Neural cell (in vitro differentiated cells): ENCODE data around the gene ENOX1. TPM values are rescaled to one million over a fixed set of nuclear protein-coding genes. Genes with fewer than 3 reads are reported as not detected.

Experiments
- H2AFZ ChIP-seq: fragments of 200-600, 300-800 bp; sonication (generic), shearing (Covaris generic); 2 replicates; pipeline ENCODE4 v1.6.0; 2014; ENCODE audit warnings: low read depth, mild to moderate bottlenecking, antibody characterized with exemption, low read length, moderate library complexity
- H3F3A ChIP-seq: fragments of 200-600 bp; shearing (Covaris generic); 2 replicates; pipeline ENCODE4 v1.6.1; 2016; ENCODE audit warnings: mild to moderate bottlenecking, moderate library complexity, mixed read lengths, antibody characterized with exemption, low read length; ENCODE audit not compliant: insufficient read depth, poor library complexity, severe bottlenecking
- H3K27ac ChIP-seq: fragments of 200-600, 300-800 bp; sonication (generic), shearing (Covaris generic); 2 replicates; pipeline ENCODE4 v1.5.1; 2014; ENCODE audit warnings: mild to moderate bottlenecking, low read length, moderate library complexity
- H3K27me3 ChIP-seq: fragments of 300-800, 200-600 bp; sonication (generic), shearing (Covaris generic); 2 replicates; pipeline ENCODE4 v1.6.0; 2014; ENCODE audit warnings: mild to moderate bottlenecking, low read depth, low read length, moderate library complexity; ENCODE audit not compliant: insufficient read depth
- H3K36me3 ChIP-seq: fragments of 300-800, 200-600 bp; sonication (generic), shearing (Covaris generic); 2 replicates; pipeline ENCODE4 v1.5.1; 2014; ENCODE audit warnings: mild to moderate bottlenecking, antibody characterized with exemption, low read length, moderate library complexity; ENCODE audit not compliant: insufficient read depth
- H3K4me2 ChIP-seq: fragments of 300-800, 200-600 bp; sonication (generic), shearing (Covaris generic); 2 replicates; pipeline ENCODE4 v1.6.0; 2014; ENCODE audit warnings: mild to moderate bottlenecking, low read length
- H3K4me3 ChIP-seq: fragments of 300-800, 200-600 bp; sonication (generic), shearing (Covaris generic); 2 replicates; pipeline ENCODE4 v1.5.1; 2014; ENCODE audit warnings: mild to moderate bottlenecking, low read length, moderate library complexity
- H3K79me2 ChIP-seq: fragments of 200-600 bp; shearing (Covaris generic); replicated peaks from 2 replicates; pipeline ENCODE4 v1.6.0; 2014; ENCODE audit warnings: mild to moderate bottlenecking, low read length, moderate library complexity; ENCODE audit not compliant: insufficient read depth
- H3K9ac ChIP-seq: fragments of 300-800, 200-600 bp; sonication (generic), shearing (Covaris generic); 2 replicates; pipeline ENCODE4 v1.6.1; 2016; ENCODE audit warnings: mild to moderate bottlenecking, low read length, mixed read lengths
- H3K9me2 ChIP-seq: fragments of 200-600 bp; shearing (Covaris generic); 2 replicates; pipeline ENCODE4 v1.6.1; 2016; ENCODE audit warnings: mild to moderate bottlenecking, low read length, mixed read lengths; ENCODE audit not compliant: insufficient read depth
- H3K9me3 ChIP-seq: fragments of 200-600, 300-800 bp; sonication (generic), shearing (Covaris generic); 2 replicates; pipeline ENCODE4 v1.6.1; 2016; ENCODE audit warnings: mild to moderate bottlenecking, mixed run types, low read length, moderate library complexity, mixed read lengths
- H4K20me1 ChIP-seq: fragments of 200-600 bp; shearing (Covaris generic); 2 replicates; pipeline ENCODE4 v1.6.1; 2016; ENCODE audit warnings: mild to moderate bottlenecking, mixed run types; ENCODE audit not compliant: insufficient read depth
- EP300 ChIP-seq: fragments of 450-650 bp; conservative IDR thresholded peaks from 2 replicates; pipeline ENCODE4 v1.6.1; 2014; ENCODE audit warnings: antibody characterized with exemption, mild to moderate bottlenecking, moderate library complexity; ENCODE audit not compliant: poor library complexity, severe bottlenecking
- EZH2 ChIP-seq: fragments of 200-600, 300-800 bp; shearing (Covaris generic), sonication (generic); IDR thresholded peaks from 2 replicates; pipeline ENCODE4 v1.6.1; 2014; ENCODE audit warnings: antibody characterized with exemption, low read length, borderline replicate concordance, mild to moderate bottlenecking; ENCODE audit not compliant: insufficient read depth, poor library complexity, severe bottlenecking
- MXI1 ChIP-seq: fragments of 450-650 bp; conservative IDR thresholded peaks from 2 replicates; pipeline ENCODE4 v1.6.1; 2014; ENCODE audit warnings: antibody characterized with exemption, mild to moderate bottlenecking; ENCODE audit not compliant: poor library complexity, severe bottlenecking
- POLR2AphosphoS5 ChIP-seq: IDR thresholded peaks from 2 replicates; pipeline ENCODE4 v1.6.1; 2012
- RAD21 ChIP-seq: fragments of 450-650 bp; conservative IDR thresholded peaks from 2 replicates; pipeline ENCODE4 v1.6.1; 2014; ENCODE audit warnings: antibody characterized with exemption, mild to moderate bottlenecking, moderate library complexity
- SMC3 ChIP-seq: fragments of 450-650 bp; conservative IDR thresholded peaks from 2 replicates; pipeline ENCODE4 v1.6.1; 2014; ENCODE audit warnings: antibody characterized with exemption, mild to moderate bottlenecking, moderate library complexity; ENCODE audit not compliant: poor library complexity
- TAF1 ChIP-seq: IDR thresholded peaks from 2 replicates; pipeline ENCODE4 v1.6.1; 2012; ENCODE audit warnings: low read depth
- polyA plus RNA-seq: library from polyadenylated mRNA; depleted of rRNA; stranded (reverse); fragments of >200 nt; gene quantifications from 2 replicates; pipeline ENCODE4 v1.2.3, GENCODE V29; 2014
- TF ChIP-seq, protein P1 (sequence below): fragments of 450-650 bp; IDR thresholded peaks from 2 replicates; pipeline ENCODE4 v1.5.1; 2014; ENCODE audit warnings: antibody characterized with exemption, mild to moderate bottlenecking, moderate library complexity; ENCODE audit not compliant: poor library complexity, severe bottlenecking
- TF ChIP-seq, protein P2 (sequence below): IDR thresholded peaks from 2 replicates; pipeline ENCODE4 v1.6.1; 2012; ENCODE audit warnings: borderline replicate concordance

Gene ENOX1
- polyA plus RNA-seq, 1 donor from 2014 or later, result 42.6 TPM

DNA sequence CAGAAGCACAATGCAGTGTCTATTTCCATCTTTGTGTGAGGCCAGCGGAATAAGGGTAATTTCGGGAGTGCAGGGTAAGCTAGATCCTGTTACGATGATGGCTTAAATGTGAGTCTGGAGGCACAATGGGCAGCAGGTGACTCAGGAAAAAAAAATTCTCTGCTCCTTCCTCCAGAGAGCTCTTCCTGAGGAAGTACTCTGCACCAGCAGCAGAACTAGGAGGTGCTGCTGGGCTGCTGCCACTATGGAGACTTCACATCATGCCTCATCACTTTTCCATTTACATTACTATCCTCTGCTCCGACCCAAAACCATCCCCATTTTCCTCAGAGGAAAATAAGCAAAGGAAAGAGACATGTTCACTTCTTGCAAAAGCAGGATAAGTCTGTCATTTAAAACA lies 481.4 kb downstream of the ENOX1 start:
- no peaks in the 10 kb centered on the region for H4K20me1 ChIP-seq
- no peaks in the 10 kb centered on the region for H3K9me3 ChIP-seq
- no peaks in the 10 kb centered on the region for H3K27me3 ChIP-seq
- no peaks in the 10 kb centered on the region for H3K9me2 ChIP-seq
- H3F3A ChIP-seq, result no peaks in the 10 kb centered on the region
- H3K36me3 ChIP-seq, result no peaks in the 10 kb centered on the region
- no peak for TF ChIP-seq EP300
- no peak for TF ChIP-seq RAD21
- TF ChIP-seq, protein P1, sequence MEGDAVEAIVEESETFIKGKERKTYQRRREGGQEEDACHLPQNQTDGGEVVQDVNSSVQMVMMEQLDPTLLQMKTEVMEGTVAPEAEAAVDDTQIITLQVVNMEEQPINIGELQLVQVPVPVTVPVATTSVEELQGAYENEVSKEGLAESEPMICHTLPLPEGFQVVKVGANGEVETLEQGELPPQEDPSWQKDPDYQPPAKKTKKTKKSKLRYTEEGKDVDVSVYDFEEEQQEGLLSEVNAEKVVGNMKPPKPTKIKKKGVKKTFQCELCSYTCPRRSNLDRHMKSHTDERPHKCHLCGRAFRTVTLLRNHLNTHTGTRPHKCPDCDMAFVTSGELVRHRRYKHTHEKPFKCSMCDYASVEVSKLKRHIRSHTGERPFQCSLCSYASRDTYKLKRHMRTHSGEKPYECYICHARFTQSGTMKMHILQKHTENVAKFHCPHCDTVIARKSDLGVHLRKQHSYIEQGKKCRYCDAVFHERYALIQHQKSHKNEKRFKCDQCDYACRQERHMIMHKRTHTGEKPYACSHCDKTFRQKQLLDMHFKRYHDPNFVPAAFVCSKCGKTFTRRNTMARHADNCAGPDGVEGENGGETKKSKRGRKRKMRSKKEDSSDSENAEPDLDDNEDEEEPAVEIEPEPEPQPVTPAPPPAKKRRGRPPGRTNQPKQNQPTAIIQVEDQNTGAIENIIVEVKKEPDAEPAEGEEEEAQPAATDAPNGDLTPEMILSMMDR, result no peak
- no peak for TF ChIP-seq SMC3
- no peak for TF ChIP-seq TAF1
- no peak for TF ChIP-seq EZH2
- TF ChIP-seq MXI1, result no peak
- TF ChIP-seq POLR2AphosphoS5, result no peak
- TF ChIP-seq, protein P2, sequence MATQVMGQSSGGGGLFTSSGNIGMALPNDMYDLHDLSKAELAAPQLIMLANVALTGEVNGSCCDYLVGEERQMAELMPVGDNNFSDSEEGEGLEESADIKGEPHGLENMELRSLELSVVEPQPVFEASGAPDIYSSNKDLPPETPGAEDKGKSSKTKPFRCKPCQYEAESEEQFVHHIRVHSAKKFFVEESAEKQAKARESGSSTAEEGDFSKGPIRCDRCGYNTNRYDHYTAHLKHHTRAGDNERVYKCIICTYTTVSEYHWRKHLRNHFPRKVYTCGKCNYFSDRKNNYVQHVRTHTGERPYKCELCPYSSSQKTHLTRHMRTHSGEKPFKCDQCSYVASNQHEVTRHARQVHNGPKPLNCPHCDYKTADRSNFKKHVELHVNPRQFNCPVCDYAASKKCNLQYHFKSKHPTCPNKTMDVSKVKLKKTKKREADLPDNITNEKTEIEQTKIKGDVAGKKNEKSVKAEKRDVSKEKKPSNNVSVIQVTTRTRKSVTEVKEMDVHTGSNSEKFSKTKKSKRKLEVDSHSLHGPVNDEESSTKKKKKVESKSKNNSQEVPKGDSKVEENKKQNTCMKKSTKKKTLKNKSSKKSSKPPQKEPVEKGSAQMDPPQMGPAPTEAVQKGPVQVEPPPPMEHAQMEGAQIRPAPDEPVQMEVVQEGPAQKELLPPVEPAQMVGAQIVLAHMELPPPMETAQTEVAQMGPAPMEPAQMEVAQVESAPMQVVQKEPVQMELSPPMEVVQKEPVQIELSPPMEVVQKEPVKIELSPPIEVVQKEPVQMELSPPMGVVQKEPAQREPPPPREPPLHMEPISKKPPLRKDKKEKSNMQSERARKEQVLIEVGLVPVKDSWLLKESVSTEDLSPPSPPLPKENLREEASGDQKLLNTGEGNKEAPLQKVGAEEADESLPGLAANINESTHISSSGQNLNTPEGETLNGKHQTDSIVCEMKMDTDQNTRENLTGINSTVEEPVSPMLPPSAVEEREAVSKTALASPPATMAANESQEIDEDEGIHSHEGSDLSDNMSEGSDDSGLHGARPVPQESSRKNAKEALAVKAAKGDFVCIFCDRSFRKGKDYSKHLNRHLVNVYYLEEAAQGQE, result no peak
- H3K79me2 ChIP-seq, result no peaks in the 10 kb centered on the region
- H3K4me2 ChIP-seq, result no peak overlapping the region
- H3K4me3 ChIP-seq, result no peak overlapping the region
- H3K9ac ChIP-seq, result no peak overlapping the region
- no peak overlapping the region for H2AFZ ChIP-seq
- no peak overlapping the region for H3K27ac ChIP-seq

DNA sequence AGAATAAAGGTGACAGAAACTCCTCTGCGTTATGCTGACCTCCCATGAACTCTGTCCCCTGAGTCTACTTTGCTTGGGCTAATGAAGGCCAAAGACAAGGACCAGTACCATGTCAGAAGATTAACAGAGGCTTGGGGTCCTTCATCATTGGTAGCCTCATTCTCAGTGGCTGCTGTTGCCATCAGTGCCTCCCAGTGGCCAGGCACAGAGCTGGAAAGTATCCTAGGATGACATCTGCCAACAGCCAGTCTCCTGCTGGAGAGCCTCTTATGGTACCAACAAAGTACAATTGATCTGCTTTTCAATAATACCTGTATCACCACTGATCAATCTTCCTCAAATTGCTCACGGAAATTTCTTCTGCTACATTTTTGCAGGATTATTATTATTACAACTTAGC lies 481.8 kb downstream of the ENOX1 start:
- H3K79me2 ChIP-seq, result no peaks in the 10 kb centered on the region
- H3K36me3 ChIP-seq, result no peaks in the 10 kb centered on the region
- no peak overlapping the region for H3K9ac ChIP-seq
- H3K27me3 ChIP-seq, result no peaks in the 10 kb centered on the region
- H3F3A ChIP-seq, result no peaks in the 10 kb centered on the region
- no peak overlapping the region for H3K27ac ChIP-seq
- H4K20me1 ChIP-seq, result no peaks in the 10 kb centered on the region
- TF ChIP-seq MXI1, result no peak
- no peak for TF ChIP-seq TAF1
- TF ChIP-seq, protein P1, result no peak
- TF ChIP-seq EP300, result no peak
- TF ChIP-seq, protein P2, result no peak
- no peak for TF ChIP-seq SMC3
- no peak for TF ChIP-seq EZH2
- no peak for TF ChIP-seq POLR2AphosphoS5
- TF ChIP-seq RAD21, result no peak
- H3K9me3 ChIP-seq, result no peaks in the 10 kb centered on the region
- H3K9me2 ChIP-seq, result no peaks in the 10 kb centered on the region
- H2AFZ ChIP-seq, result no peak overlapping the region
- H3K4me2 ChIP-seq, result no peak overlapping the region
- H3K4me3 ChIP-seq, result no peak overlapping the region
